NCI-H2029 (cell line): ENCODE results near the gene HOXC6.

Experiments
- DNase-seq: peaks from one replicate; lab custom pipeline; 2025; lab: John Stamatoyannopoulos, UW

The HOXC6 gene

GRCh38 chr12:53990311-53991076 lies 37.7 kb upstream of the HOXC6 start:
- no peak for DNase-seq

DNA sequence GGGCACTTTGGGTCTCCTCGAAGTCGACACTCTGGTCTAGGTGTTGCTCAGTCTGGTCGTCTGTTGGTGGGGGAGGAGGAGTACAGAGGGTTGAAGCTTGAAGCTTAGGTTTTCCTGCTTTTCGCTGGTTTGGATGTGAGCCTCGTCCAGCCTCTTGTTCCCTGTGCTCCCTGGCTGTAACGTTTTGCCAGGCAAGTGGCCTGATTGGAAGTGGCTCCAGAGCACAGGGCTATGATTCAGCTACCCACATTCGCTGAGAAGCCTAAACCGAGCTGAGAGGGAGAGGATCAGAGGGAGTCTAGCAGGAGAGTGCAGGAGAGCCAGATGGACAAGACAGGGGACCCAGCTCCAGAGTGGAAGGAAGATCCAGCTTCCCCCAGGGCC lies 37.2 kb upstream of the HOXC6 start:
- no peak for DNase-seq

- no peak for DNase-seq
Measured at GRCh38 chr12:53992377-53992889, 35.8 kb upstream of the HOXC6 start.

- DNase-seq: no peak
Measured at GRCh38 chr12:53993162-53994008, 34.9 kb upstream of the HOXC6 start.

DNA sequence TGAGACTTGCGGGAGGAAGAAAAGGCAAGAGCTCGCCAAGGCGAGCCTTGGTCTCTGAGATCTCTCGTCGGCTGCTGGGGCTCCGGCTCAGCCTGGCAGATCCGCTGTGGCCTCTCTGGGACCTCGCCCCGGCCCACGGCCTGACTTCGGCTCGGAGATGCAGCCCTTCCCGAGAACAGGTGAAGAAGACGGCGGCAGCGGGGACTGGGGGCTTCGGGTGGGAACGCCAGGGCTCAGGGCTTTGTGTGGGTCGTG lies 34.3 kb upstream of the HOXC6 start:
- no peak for DNase-seq

DNA sequence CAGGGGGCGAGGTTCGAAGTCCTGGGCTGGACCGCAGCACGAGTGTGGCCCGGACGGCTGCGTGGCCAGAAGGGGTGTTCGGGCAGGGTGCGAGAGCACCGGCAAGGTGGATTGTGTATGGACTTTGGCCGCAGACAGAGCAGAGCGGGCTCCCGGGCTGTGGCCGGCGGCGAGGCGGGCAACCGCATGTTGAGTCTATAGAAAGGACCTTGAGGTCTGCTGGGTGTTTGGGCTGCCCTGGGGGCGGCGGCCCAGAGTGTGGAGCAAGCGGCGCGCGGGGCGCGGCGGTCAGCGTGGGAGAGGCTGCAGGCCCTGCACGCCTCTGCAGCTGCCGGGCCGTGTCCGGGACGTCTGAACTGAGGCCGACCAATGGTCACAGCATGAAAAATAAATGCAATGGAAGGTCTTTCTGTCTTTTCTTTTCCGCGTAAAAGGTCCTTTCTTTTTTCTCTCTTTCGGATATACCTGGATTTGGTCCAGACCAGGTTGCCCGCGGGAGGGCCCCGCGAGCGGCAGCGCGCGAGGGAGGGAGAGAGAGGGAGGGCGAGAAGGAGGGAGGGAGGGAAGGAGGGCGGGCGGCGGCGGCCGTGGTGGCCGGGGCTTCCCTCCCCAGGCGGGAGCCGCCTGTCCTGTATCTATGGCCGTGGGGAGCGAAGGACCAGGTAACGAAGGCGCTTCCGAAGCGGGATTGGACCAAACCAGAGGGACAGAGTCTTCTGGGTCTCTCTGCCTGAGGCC lies 33.8 kb upstream of the HOXC6 start:
- no peak for DNase-seq

GRCh38 chr12:53995002-53995377 lies 33.2 kb upstream of the HOXC6 start:
- DNase-seq: no peak

DNA sequence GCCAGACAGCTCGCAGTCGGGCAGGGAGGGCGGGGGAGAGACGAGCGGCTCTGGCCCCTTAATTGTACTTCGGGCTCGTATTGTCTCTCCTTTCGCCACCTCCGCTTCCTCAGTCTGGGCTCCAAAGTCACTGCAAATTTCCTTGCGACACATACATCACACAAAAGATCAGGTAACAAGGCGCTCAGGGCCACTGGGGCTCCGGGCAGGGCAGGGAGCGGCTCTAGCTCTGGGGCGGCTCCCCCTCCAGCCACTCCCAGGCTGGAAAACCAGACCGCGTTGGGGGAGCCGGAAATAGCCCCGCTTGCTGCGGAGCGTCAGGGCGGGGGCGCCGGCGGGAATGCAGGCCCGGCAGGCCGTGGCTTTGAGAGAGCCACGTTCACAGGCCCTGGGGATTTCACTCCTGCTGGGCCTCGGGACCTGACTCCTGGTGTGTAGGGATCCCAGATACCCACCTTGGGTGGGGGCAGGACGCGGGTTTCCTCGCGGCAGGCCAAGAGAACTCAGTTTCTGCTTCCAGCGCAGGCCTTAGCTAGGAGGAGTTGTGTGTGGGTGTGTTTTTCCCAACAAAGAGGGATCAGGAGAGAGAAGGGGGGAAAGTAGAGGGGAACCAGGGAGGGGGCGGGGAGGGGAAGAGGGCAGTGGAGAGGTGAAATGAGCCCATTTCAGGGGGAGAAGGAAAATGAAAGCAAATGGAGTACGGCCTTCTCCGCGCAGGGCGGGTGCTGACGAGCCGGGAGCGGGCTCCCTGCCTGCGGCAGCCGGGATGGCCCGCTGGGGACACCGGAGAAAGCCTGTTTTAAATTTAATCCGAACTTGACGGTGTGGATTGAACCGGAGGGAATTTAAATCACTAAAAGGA lies 32.6 kb upstream of the HOXC6 start:
- peak; percentile 30 for DNase-seq

DNA sequence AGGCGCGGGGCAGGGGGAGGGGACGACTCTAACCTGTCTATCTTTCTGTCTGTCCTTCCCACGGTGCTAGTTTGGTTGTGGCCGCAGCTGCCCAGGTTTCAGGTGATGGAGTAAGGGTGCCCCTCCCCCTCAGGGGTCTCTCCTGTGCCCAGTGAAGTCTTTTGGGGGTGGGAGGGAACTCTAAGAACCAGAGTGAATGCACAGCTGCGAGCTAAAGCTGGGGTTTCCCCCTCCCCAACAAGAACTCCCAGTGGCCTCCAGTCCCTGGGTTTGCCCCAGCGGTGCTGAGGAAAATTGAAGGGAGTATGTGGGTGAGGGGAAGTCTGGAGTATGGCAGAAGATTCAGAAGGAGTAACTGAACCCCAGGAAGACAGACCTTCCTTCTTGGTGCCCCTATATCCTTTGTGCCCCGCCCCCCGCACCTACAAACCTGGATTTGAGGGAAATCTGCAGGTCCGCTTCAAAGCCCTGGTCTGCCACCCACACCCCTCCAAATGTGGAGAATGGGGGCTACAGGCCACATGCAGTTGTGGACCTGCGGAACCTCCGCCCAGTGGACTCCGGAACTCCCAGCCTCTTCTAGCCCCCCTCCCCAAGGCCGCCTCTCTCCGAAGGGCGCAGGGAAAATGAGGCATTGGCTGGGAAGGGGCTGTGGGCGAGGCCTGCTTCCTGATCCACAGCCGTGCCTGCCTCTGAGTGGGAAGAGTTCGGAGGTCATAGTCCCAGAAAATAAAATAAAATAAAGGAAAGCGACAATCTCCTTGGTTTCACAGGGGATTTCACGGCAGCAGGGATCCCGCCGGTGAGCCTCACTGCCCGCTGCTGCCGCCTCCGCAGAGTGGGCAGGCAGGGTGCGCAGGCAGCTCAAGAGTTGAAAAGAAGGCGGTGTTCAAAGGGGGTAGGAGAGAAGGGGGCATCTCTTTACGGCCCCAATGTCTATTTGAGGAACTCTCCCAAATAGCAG lies 31.7 kb upstream of the HOXC6 start:
- no peak for DNase-seq

DNA sequence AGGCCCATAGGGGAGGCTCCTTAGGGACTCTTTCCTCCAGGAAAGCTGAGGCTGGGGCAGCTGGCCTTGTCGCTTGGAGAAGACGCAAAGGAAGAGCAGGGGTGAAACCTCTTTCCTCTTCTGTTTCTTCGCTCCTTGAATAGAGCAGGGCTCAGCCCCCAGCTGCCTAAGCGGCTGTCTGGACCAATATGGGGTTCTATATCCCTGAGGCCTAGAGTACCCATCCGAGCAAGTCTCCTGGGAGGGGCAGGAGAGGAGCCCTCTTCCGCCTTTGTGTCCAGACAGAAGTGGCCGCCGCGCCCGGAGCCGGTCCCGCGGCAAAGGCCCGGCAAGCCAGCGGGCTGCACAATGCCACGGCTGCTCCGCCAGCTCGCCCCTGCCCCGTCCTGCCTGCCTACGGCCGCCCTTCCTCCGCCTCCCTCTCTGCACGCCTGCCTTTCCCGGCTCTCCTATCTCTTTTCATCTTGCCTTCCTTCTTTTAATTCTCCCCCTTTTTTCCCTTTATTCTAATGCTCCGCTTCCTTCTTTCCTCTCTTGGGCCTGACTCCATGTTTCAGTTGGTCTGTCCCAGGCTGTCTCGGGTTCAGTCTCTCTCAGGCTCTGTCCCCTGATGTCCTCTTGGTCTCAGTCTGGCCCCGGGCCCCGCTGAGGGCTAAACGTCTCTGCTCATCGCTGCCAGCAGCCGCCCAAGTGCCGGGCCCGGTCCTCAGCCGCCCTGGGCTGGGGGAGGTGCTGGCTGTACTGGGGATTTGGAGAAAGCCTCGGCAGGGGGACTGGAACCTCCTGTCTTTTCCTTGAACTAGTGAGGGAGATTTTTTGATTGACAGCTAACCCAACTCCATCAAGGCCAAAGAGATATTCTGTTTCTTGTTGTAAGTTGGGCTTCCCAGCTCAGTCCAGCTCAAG lies 30.8 kb upstream of the HOXC6 start:
- DNase-seq: no peak

DNA sequence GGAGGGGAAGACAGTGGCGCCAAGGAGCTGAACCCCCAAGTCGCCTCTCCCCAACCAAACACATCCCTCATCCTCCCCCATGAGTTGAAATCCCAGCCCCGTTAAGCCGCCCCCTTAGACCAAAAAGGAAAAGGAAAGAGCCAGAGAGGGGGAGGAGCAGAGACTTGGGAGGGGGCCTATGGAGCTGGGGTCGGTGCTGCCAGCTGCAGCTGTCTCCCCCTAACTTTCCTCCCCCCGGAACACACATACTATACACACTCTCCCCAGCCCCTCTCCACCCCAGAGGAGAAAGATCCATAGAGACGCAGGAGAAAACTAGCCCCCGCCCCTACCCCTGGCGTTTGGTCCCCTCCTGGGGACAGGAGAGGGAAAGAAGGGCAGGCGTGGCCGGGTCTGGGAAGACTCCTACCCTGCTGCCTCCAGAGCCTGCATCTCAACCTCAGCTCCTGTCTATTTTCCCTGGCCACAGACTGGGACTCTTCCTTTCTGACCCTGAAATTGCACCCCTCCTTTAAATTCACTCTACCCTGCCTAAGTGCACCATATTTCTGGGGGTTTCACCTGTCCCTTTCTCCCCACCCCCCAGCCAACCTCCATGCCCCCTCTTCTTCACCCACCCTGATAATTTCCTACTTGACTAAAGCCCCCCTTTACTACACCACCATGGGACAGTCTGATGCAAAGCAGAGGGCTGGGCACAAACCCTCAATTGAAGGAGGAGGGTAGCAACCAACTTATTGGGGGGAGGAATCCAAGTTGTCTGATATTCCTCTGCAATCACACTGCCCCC lies 29.9 kb upstream of the HOXC6 start:
- no peak for DNase-seq

- no peak for DNase-seq
Measured at GRCh38 chr12:53998900-53999236, 29.4 kb upstream of the HOXC6 start.

GRCh38 chr12:53999559-54000115 lies 28.6 kb upstream of the HOXC6 start:
- DNase-seq: peak; percentile 36

DNA sequence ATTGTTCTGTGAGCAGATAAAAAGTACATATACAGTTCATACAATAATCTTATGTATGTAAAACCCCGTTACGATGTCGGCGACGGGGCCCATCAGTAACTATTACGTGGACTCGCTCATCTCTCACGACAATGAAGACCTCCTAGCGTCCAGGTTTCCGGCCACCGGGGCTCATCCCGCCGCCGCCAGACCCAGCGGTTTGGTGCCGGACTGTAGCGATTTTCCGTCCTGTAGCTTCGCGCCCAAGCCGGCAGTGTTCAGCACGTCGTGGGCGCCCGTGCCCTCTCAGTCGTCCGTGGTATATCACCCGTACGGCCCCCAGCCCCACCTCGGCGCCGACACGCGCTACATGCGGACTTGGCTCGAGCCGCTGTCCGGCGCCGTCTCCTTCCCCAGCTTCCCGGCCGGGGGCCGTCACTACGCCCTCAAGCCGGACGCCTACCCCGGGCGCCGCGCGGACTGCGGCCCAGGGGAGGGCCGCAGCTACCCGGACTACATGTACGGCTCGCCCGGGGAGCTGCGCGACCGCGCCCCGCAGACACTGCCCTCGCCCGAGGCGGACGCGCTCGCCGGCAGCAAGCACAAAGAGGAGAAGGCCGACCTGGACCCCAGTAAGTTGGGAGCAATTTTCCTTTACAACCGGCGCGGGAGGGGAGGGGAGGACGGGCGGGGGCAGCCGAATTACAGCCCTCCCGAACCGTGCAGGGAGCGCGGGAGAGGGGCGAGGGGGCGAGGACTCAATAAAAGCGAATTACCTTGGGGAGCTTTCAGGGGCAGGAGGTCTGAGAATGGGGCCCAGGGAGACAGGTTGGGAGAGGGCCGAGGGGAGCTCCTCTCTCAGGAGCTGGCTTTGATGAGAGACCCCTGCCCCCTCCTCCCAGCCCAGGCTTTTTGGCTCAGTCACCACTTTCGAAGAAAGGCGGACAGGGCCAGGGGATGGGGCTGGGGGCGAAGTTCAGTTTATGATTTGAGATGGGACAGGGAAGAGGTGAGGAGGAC lies 27.8 kb upstream of the HOXC6 start, which contains the start of gene HOXC9:
HOXC9 (plus strand) TSS at position 46 of the 999 bp plus-strand sequence; CDS start at position 74, 28 bp downstream.
- DNase-seq: no peak

GRCh38 chr12:54001283-54002187 lies 26.7 kb upstream of the HOXC6 start:
- DNase-seq: no peak

- DNase-seq: no peak
Measured at GRCh38 chr12:54002278-54002914, 25.8 kb upstream of the HOXC6 start.
